ENCODE results near the gene CRIM1.

DNA sequence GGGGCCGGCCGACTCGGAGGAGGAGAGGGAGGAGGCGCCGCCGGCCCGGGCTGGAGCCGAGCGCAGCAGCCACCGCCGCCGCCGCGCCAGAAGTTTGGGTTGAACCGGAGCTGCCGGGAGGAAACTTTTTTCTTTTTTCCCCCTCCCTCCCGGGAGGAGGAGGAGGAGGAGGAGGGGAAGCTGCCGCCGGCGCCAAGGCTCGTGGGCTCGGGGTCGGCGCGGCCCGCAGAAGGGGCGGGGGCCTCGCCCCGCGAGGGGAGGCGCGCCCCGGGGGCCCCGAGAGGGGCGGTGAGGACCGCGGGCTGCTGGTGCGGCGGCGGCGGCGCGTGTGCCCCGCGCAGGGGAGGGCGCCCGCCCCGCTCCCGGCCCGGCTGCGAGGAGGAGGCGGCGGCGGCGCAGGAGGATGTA, 316 bp downstream of the CRIM1 start:
- TF ChIP-seq, protein P1, sequence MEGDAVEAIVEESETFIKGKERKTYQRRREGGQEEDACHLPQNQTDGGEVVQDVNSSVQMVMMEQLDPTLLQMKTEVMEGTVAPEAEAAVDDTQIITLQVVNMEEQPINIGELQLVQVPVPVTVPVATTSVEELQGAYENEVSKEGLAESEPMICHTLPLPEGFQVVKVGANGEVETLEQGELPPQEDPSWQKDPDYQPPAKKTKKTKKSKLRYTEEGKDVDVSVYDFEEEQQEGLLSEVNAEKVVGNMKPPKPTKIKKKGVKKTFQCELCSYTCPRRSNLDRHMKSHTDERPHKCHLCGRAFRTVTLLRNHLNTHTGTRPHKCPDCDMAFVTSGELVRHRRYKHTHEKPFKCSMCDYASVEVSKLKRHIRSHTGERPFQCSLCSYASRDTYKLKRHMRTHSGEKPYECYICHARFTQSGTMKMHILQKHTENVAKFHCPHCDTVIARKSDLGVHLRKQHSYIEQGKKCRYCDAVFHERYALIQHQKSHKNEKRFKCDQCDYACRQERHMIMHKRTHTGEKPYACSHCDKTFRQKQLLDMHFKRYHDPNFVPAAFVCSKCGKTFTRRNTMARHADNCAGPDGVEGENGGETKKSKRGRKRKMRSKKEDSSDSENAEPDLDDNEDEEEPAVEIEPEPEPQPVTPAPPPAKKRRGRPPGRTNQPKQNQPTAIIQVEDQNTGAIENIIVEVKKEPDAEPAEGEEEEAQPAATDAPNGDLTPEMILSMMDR (conservative IDR thresholded peaks at IDR 0.05 in 1 of 2, IDR thresholded peaks at IDR 0.05 in 1 of 2; ENCODE audit: low read depth in 1 of 2, low read length in 2 of 2), result no peak
- TF ChIP-seq EZH2 (IDR thresholded peaks at IDR 0.05; ENCODE audit: low read length, missing control alignments), result no peak

Data from fibroblast of lung (primary cell).